Stimulated activated CD8-positive, alpha-beta memory T cell treated with anti-CD3 and anti-CD28 coated beads, Interleukin-4, amount 100 ng/mL, for 48 hours (primary cell): ENCODE data around the gene HOXD10.

Experiments used
- DNase-seq: peaks from one replicate; pipeline ENCODE4 v3.0.0-alpha.2; 2020

Gene HOXD10

GRCh38 chr2:176107731-176108181 lies 8.8 kb upstream of the HOXD10 start:
- DNase-seq = no peak

GRCh38 chr2:176109192-176109901 lies 7.2 kb upstream of the HOXD10 start:
- DNase-seq = no peak

- DNase-seq = no peak
Observed at GRCh38 chr2:176109946-176110345, 6.6 kb upstream of the HOXD10 start.

- DNase-seq = no peak
Observed at GRCh38 chr2:176110415-176111308, 5.9 kb upstream of the HOXD10 start.

- peak; percentile 56 for DNase-seq
Observed at GRCh38 chr2:176111309-176111663, 5.3 kb upstream of the HOXD10 start.

GRCh38 chr2:176111846-176112374 lies 4.7 kb upstream of the HOXD10 start:
- no peak for DNase-seq

GRCh38 chr2:176112375-176113302 lies 3.9 kb upstream of the HOXD10 start:
- DNase-seq = no peak

- DNase-seq = no peak
Observed at GRCh38 chr2:176114120-176114929, 2.3 kb upstream of the HOXD10 start.

- no peak for DNase-seq
Observed at GRCh38 chr2:176114930-176115625, 1.5 kb upstream of the HOXD10 start.

- DNase-seq = no peak
Observed at GRCh38 chr2:176117162-176117822, 714 bp downstream of the HOXD10 start.

- DNase-seq = no peak
Observed at GRCh38 chr2:176117823-176118371, 1.3 kb downstream of the HOXD10 start.

- DNase-seq = no peak
Observed at GRCh38 chr2:176118601-176119339, 2.2 kb downstream of the HOXD10 start.

- no peak for DNase-seq
Observed at GRCh38 chr2:176120364-176121189, 4.0 kb downstream of the HOXD10 start.

- DNase-seq = no peak
Observed at GRCh38 chr2:176121190-176122051, 4.8 kb downstream of the HOXD10 start.

GRCh38 chr2:176122052-176122682 lies 5.6 kb downstream of the HOXD10 start:
- DNase-seq = no peak

GRCh38 chr2:176122683-176123410 lies 6.3 kb downstream of the HOXD10 start, which contains the start of gene HOXD9:
TSS of gene HOXD9 (plus strand) at chr2:176122719. CDS start at chr2:176122769, 50 bp downstream.
- DNase-seq = peak; percentile 50
